ENCODE data around the gene LYSMD1. TPM values are rescaled to one million over a fixed set of nuclear protein-coding genes. Genes with fewer than 3 reads are reported as not detected.

The LYSMD1 gene
- total and polyA plus RNA-seq, 10 donors, result 2.5 to 10.0 (median 4.5) TPM

DNA sequence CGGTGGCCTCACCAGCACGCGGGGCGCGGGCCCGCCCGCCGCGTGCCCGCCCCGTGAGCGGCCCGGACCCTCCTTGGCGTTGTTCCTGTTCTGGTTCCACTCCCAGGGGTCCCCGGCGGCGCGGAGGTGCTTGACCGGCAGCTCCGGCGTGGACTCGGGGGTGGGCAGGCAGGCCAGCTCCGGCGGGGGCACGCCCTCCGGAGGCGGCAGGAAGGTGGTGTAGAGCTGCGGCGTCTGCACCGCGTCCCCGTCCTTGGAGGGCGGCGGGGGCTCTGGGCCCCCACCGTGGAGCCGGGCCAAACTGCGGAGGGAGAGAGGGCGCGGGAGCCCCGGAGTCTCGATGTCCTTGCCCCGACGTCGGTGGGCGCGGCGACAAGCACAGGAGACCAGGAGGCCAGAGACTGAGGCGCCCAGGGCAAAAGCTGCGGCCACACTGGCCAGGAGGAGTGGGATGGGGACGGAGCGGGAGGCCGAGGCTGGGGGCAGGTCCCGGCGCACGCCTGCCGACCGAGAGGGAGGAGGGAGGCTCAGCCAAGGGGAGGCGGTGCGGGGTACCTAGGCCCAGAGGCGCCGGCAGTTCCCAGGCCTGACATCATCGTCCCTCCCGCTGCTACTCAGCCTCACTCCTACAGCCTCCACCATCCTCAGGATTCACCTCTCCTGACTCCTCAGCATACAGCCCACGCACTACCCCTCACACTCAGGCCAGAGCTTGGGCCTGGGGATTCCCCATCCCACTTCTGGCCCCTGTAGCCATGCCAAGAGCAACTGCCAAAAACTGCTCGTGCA lies 32.5 kb downstream of the LYSMD1 start:
- intact Hi-C loops (cut with DNase I; ENCODE audit: low total_unique reads), result no loop called here
- no peaks in the 10 kb centered on the region for H3K27me3 ChIP-seq (replicated peaks in 1 of 7)
- 78 to 84% (median 79%) methylated on average over 29 to 65 of the region's 65 CpGs for WGBS, 5 donors
- H3K4me3 ChIP-seq, result no peak overlapping the region
- no peak for DNase-seq
- no peaks in the 10 kb centered on the region for H3K9me3 ChIP-seq
- no peak for TF ChIP-seq POLR2AphosphoS5 (IDR thresholded peaks at IDR 0.05)
- TF ChIP-seq POLR2A (IDR thresholded peaks at IDR 0.05), result no peak
- no peaks in the 10 kb centered on the region for H3K36me3 ChIP-seq
- no peak overlapping the region for H3K27ac ChIP-seq
- H3K4me1 ChIP-seq, result peaks cover 0 to 23% (median 15%) of the 10 kb centered on the region in 6 donors

DNA sequence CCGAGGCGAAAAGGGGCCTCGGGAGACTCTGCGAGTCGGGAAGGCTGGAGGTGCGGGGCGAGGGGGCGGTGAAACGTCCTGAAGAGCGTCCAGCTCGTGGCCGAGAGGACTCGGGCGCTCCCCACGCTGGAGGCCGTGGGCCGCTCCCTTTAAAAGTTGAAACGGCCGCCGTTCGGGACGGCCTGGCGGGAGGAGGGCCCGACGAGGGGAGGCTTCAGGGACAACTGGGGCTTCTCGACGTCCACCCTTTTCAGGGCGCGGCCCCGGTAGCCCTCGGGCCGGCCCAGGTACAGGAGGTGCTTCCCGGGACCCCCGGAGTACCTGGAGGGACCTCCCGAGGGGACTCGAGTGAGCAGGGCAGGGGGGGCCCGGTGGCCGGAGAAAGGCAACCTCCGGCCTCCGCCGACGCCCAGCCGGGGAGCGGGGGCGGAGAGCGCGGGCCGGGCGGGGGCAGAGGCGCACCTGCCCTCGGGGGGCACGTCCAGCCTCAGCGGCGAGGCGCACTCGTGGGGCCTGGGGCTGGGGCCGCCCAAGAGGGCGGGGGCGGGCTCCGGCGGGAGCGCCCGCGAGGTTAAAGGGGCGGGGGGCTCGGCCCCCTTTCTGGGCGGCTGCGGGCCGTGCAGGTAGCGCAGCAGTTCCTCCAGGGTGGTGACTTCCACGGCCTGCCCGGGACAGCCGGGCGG lies 33.2 kb downstream of the LYSMD1 start:
- Histone ChIP-seq H3K36me3 (no peaks in the 10 kb centered on the region), H3K4me3 (peak overlapping the region in 2 of 8 donors; percentile 41 to 65), H3K27me3 (replicated peaks in 1 of 7) (no peaks in the 10 kb centered on the region), H3K27ac (no peak overlapping the region), H3K9me3 (no peaks in the 10 kb centered on the region), H3K4me1 (peaks cover 0 to 23% (median 15%) of the 10 kb centered on the region in 6 donors)
- TF ChIP-seq POLR2A (IDR thresholded peaks at IDR 0.05) (no peak), POLR2AphosphoS5 (IDR thresholded peaks at IDR 0.05) (no peak)
- TF ChIP-seq, protein P1, sequence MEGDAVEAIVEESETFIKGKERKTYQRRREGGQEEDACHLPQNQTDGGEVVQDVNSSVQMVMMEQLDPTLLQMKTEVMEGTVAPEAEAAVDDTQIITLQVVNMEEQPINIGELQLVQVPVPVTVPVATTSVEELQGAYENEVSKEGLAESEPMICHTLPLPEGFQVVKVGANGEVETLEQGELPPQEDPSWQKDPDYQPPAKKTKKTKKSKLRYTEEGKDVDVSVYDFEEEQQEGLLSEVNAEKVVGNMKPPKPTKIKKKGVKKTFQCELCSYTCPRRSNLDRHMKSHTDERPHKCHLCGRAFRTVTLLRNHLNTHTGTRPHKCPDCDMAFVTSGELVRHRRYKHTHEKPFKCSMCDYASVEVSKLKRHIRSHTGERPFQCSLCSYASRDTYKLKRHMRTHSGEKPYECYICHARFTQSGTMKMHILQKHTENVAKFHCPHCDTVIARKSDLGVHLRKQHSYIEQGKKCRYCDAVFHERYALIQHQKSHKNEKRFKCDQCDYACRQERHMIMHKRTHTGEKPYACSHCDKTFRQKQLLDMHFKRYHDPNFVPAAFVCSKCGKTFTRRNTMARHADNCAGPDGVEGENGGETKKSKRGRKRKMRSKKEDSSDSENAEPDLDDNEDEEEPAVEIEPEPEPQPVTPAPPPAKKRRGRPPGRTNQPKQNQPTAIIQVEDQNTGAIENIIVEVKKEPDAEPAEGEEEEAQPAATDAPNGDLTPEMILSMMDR (IDR thresholded peaks at IDR 0.05 in 8 of 11, conservative IDR thresholded peaks at IDR 0.05 in 3 of 11), result no peak
- intact Hi-C loops (cut with DNase I; ENCODE audit: low total_unique reads), result no loop called here
- DNase-seq, result no peak
- WGBS, 5 donors, result 72 to 91% (median 82%) methylated on average over 37 to 74 of the region's 74 CpGs

DNA sequence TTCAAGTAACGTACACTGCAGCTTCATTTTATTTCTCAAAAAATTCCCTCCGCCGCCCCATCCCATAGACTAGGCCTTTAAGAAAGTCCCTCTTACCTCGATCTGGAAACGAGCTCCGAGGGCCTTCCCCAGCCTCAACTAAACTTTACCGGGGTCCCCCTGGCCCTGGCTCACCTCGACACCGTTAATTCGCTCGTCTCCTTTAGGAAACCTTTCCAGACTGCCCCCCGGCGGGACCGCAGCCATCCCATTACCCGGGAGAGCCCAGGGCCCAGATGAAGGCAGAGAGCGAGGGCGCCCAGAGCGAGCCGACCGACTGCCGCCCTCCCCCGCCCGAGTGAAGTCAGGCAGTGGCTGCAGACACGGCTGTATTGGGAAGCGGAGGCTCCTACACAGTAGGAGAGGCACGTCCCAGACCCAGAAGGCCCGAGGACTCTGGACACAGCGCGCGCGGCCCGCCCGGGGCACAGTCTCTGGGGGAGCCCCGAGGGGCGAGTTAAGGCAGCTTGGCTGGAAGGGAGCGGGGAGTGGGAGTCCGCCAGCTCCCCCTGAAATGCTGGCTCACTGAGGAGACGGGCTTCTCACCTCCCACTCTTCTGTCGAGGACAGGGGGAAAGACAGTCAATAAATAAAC lies 33.9 kb downstream of the LYSMD1 start:
- Histone ChIP-seq H3K27me3 (replicated peaks in 1 of 7) (no peaks in the 10 kb centered on the region), H3K27ac (peak overlapping the region in 4 of 8 donors; percentile 40 to 66 (median 53)), H3K36me3 (no peaks in the 10 kb centered on the region), H3K4me3 (peak overlapping the region; percentile 3 to 65 (median 37)), H3K9me3 (no peaks in the 10 kb centered on the region), H3K4me1 (peaks cover 0 to 23% (median 15%) of the 10 kb centered on the region in 6 donors)
- no peak for DNase-seq
- intact Hi-C loops (cut with DNase I; ENCODE audit: low total_unique reads), result no loop called here
- TF ChIP-seq POLR2AphosphoS5 (IDR thresholded peaks at IDR 0.05) (no peak), POLR2A (IDR thresholded peaks at IDR 0.05) (no peak)
- TF ChIP-seq, protein P1 (IDR thresholded peaks at IDR 0.05 in 8 of 11, conservative IDR thresholded peaks at IDR 0.05 in 3 of 11), result no peak
- WGBS, 5 donors, result 51 to 75% (median 61%) methylated on average over 33 to 39 of the region's 39 CpGs

DNA sequence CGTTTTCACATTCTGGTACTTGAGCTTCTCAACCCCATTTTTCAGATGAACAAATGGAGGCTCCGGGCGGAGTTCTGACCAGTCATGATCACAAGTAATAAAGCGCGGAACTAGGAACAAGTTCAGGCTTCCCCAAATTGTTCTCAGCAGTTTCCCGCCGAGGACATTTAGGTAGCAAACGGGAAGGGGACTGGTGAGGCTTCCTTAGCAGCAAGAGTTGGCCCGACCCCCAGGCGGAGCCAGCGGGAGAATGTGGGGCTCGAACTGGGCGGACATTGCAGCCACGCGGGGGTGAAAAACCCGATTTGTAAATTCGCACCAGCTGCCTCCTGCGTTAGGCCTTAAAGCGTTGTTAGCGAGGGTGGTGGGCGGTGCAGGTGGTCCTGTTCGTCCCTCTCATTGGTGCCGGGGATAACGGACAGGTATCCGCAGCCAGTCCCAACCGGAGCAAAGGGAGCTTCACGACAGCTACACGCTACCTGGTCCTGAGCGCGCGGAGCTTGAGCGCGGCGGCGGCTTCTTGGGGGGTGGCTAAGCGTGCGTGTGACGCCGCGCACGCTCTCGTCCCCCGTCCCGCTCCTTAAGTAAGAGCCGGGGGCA lies 34.6 kb downstream of the LYSMD1 start:
- Histone ChIP-seq H3K4me3 (peak overlapping the region; percentile 3 to 65 (median 37)), H3K27me3 (replicated peaks in 1 of 7) (no peaks in the 10 kb centered on the region), H3K36me3 (no peaks in the 10 kb centered on the region), H3K4me1 (peaks cover 0 to 23% (median 15%) of the 10 kb centered on the region in 6 donors), H3K27ac (peak overlapping the region in 5 of 8 donors; percentile 40 to 66 (median 59)), H3K9me3 (no peaks in the 10 kb centered on the region)
- DNase-seq, result peak; percentile 89
- 3 to 15% (median 5%) methylated on average over 20 to 45 of the region's 45 CpGs for WGBS, 5 donors
- TF ChIP-seq POLR2AphosphoS5 (IDR thresholded peaks at IDR 0.05) (peak; percentile 45 to 76 (median 66)), POLR2A (IDR thresholded peaks at IDR 0.05) (no peak)
- TF ChIP-seq, protein P1 (IDR thresholded peaks at IDR 0.05 in 8 of 11, conservative IDR thresholded peaks at IDR 0.05 in 3 of 11), result no peak
- intact Hi-C loops (cut with DNase I; ENCODE audit: low total_unique reads), result no loop called here
